NCI-H2227 (cell line): ENCODE measurements around the gene COL5A2.

Source experiments
- DNase-seq: peaks from one replicate; lab custom pipeline; 2025; ENCODE audit not compliant: unreplicated experiment; lab: John Stamatoyannopoulos, UW

COL5A2 gene

DNA sequence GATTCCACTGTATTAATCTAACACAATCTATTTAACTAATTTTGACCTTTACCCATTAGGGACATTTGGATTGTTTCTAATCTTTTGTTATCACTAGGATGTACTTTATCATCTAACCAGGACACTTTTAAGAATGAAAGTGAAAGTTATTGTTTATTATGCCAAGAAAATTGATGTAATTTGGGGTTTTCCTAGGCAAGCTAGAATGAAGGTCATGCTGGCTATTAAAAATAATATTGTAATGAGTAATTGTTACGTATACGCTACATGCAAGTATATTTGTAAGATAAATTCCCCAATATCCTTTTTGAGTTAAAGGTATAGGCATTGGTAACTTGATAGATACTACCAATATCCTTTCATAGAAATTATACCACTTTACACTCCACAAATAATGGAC lies 74.6 kb downstream of the COL5A2 start:
- no peak for DNase-seq

DNA sequence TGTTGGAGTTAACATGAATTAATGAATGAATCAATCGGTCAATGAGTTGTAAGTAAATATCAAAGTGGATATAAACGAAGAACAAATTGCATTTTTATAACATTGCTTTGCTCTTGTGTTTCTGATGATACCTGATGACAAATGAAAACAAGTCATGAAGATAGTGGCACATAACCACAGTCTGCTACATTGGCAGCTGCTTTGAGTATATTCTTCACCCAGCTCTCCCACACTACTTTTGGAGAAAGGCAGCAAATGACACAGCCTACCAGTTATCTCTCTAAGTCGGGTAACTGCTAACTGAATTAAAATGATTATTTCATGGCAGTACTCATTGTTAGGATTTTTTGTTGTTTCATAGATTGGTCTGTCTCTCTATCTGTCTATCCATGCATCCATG lies 76.8 kb downstream of the COL5A2 start:
- no peak for DNase-seq

DNA sequence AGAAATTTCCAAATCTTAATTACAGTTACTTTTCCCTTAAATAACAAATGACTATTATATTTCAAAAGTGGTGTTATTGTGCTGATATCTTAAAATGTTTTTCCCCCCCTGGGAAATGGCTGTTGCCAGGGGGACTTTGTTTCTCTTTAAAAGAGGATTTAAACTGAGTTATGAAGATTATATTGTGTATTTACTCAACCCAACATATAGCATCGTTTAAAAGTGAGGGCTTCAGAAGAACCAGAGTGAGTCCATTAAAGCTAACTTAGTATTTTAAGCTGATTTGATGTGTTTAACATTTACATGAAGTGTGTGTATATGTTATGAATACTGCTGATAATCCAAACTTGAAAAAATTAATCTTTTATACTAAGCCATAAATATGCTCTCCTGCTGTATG lies 81.6 kb downstream of the COL5A2 start:
- DNase-seq, result no peak

DNA sequence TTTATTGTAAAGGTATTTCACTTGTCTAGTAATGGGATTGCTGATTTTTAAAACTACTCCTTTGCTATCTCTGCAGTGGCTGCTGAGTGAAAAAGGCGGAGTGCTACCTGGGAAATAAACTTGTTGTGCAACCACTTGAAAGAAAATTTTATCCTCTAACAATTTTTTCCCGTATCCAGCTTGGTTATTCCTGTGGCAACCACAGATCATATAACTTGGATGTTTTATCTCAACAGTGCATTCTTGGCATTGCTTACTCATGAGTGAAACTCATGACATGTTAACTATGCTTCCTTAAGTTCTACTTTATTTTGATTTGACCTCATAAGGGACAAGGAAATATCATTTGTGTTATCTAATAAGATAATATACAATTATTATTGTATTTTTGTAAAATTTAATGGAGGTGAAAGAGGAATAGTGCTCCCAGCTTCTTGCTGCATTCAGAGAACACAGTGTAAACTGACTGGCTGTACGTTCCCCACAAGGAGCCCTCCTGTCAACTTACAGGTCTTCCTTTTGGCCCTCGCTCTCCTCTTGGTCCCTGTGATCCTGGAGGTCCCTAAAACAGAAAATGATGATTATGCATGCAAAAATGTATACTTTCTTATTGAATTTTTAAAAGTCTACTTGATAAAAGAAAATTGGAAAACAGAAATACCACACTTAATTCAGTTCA lies 82.7 kb downstream of the COL5A2 start:
- DNase-seq, result no peak

DNA sequence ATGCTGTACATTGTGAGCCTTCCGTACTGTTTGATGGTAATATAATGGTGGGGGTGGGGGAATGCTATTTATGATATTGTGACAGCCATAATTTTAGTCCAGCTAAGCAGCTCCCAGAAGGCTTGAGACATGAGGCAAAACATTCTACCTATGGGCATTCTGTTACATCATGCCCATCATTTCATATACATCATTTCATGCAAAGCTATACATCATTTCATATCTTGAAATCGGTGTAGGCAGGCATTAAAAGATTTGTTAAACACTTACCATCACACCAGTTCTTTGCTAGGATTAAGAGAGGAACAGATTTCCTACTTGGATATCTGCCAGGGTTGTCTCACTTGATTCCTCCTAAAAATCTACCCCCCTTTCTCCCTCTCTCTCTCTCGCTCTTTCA lies 84.5 kb downstream of the COL5A2 start:
- no peak for DNase-seq

DNA sequence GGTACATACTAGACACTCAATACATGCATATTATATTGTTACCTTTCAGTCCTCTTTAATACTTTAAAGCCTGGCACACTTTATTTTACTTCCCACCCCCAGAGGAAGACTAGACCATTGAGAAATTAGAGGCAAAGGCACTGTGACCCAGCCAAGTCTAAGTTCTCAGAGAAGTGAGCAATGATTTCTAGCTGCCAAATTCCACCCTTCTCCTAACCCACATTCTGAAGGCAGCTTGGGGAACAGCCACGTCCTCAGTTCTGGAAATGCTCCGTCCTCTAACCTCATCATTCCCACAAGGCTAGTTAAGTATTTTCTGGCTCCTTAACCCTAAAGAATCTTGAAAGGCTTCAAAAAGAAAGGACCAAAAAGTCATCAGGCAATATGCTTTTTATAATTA lies 86.6 kb downstream of the COL5A2 start:
- DNase-seq, result no peak

DNA sequence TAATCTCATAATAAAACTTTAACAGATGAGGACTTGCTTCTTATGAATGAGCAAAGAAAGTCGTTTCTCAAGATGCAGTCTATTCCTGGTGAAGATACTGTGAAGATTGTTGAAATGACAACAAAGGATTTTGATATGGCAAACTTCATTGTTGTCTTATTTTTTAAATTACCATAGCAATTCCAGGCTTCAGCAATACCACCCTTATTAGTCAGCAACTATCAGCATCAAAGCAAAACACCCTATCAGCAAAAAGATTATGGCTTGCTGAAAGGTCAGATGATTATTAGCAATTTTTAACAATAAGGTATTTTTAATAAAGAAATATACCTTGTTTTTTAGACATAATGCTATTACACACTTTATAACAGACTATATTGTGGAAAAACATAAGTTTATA lies 88.3 kb downstream of the COL5A2 start:
- no peak for DNase-seq

DNA sequence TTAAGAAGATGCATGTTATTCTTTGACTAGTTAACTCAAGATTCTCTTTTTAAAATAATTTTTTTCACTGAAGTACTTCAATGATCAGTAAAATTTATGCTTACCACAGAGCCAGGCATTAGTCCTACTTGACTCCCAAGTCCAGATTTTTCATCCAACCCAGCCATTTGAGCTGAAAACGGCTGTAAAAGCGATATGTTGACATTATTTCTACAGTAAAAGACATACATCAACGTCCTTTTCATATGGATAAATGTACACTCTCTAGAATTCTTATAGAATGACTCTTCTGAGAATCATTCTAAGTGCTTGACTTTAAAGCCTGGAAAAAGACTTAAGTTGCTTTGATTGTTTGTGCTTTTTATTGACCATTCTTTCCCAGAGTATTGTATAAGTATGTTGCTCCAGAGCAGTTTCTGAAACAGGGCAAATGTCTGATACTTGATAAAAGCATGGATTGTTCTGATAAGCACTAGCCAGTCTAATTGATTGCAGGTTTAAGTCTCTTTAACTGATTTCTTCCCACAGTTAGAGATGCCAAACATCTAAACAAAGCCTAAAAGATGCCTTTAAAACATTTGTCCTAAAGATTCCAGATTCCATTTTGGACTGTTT lies 90.9 kb downstream of the COL5A2 start:
- no peak for DNase-seq

DNA sequence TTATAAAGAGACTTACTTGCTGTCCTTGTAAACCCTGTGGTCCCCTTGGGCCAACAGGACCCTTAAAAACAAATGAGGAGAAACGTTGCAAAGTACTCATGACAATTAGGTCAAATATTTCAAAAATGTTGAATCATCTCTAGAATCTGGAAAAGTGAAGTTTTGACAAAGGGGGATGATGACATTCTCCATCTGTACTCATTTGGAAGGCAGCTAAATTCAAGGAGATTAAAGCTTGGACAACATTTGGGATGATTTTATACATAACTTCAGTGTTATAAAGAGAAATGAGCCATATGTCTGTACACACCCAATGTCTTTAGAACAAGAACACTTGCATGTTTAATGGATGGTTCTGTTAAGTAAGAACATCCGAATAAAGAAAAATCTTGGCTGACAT lies 92.9 kb downstream of the COL5A2 start:
- no peak for DNase-seq

DNA sequence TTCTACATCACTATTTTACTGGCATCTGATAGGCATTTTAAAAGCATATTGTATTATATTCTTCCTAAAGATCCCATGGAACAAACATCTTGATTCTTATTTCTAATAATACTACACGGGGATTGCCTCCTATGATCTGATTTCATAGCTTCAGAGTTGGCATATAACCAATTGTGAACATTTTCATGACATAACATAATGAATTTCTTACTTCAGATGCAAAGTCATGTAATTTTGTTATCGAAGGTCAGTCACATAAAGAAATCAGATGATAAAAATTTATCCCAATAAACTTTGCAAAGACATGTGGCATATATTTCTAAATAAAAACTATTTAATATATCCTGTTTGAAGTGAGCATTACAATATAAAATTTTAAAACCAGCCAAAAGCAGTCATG lies 93.3 kb downstream of the COL5A2 start:
- no peak for DNase-seq

DNA sequence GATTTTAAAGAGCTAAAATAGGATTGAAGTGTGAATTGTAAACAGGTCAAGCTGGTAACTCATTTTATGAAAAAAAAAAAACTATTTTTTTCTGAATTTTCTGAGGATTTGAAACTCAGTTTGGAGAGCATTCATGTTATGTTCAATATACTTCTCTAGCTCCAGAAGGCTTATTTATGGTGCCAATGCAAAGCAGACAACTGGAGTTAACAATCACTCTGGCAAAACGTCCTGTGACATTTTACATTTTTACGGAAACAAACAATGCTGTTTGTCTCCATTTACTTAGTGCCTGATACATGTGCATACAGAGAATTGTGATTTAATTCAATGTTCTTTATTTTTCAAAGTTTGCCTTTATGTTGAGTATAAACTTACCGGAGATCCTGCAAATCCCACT lies 96.0 kb downstream of the COL5A2 start:
- DNase-seq, result no peak

DNA sequence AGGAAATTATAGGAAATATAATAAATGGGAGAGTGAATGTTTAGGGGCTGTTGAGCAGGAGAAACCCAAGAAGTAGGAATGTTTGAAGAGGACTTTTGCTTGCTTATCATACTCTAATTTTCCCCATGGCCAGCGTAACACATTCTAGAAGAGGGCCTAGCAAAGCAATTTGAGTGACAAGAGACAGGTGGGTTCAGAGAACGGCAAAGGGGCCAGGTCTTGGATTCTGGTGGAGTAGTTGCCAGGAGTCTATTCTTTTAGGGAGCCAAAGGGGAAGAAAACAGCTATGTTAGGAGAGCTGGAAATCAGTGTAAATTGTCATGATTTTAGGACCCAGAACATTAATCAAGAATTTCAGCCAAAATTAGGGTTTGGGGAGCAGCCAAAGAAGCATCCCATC lies 96.5 kb downstream of the COL5A2 start:
- DNase-seq, result no peak

DNA sequence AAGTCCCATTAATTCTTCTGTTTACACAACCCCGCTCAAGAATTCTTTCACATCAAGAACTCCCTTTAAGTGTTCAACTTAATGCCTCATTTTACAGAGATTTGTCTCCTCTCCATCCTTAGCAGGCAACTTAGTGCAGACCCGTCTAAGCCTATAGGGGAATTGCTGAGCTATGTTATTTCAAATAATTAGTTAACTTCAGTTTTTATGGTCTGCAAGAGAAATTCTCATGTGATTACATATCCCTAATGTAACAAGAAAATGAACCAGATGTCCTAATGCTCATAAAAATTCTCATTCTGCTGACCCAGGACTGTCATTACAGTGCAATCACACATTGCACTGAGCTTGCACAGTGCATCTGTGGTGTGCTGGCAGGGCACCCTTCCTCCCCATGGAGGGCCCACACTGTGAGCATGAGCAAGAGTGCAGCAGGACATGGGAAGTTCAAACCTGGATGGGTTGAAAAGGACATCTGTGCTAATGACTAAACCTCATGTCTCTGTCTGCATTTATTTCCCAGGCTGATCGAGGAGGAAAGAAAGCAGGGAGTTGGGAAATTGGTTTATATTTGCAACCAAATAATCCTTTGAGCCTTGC lies 97.1 kb downstream of the COL5A2 start:
- no peak for DNase-seq

DNA sequence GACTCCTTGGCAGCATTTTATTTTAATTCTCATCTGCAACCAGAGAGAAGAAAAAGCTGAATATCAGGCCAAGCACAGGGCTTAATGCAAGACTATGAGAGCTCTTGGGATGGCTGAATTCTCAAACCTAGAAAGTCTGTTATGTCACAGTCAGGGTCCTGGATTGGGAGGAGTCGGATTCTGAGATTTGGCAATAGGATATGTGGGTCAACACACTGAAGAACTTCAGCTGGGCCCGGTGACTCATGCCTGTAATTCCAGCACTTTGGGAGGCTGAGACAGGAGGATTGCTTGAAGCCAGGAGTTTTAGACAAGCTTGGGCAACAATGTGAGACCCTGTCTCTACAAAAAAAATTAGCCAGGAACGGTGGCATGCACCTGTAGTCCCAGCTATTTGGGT lies 103.0 kb downstream of the COL5A2 start:
- no peak for DNase-seq

DNA sequence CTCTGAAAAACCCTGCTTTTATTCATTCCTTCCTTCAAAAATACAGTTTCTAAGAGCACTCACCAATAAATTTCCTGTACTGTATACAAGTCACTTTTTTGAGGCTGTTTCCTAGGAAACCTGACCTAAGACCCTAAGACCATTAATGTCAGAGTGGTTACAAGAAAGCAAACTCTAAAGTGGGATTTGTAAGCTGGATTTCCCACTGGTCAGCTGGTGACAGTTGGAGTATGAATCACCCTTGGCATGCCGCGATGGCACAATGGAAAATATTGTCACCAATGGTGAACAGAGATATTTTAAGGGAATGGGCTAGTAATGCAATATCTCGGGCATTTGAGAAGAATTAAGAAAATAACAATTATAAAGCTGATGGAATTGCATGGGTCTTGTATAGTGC lies 103.4 kb downstream of the COL5A2 start:
- no peak for DNase-seq

DNA sequence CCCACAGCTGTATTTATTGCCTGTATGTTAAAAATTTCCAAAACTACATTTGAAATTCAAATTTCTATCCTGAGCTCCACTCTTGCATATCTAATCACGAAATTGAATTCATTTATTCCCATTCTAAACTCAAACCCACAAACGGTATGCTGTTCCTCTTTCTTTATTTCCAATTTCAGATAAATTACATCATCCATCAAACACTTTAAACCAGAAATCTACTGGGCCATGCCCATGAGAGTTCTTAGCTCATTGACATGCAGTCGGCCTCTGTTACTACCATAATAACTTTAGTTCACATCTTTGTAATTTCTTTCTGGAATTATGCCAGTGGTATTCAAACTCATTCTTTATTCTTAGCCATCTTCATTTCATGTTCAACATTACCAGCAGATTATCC lies 105.1 kb downstream of the COL5A2 start:
- no peak for DNase-seq

DNA sequence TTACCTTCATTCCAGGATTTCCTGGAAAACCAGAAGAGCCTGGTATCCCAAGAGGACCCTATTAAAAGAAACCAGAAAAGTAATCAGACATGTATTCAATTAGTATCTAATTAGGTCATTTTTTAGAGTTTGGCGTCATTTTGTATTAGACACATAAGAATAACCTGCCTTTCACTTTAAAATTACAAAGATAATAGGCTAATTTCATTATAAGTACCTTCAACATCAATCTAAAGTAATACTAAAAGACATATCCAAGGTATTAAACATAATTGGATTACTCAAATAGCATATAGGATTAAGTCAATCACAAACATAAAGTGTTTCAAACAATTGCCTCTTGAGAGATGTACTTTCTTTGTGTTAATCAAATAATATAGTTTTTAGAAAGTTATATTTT lies 107.5 kb downstream of the COL5A2 start:
- no peak for DNase-seq

DNA sequence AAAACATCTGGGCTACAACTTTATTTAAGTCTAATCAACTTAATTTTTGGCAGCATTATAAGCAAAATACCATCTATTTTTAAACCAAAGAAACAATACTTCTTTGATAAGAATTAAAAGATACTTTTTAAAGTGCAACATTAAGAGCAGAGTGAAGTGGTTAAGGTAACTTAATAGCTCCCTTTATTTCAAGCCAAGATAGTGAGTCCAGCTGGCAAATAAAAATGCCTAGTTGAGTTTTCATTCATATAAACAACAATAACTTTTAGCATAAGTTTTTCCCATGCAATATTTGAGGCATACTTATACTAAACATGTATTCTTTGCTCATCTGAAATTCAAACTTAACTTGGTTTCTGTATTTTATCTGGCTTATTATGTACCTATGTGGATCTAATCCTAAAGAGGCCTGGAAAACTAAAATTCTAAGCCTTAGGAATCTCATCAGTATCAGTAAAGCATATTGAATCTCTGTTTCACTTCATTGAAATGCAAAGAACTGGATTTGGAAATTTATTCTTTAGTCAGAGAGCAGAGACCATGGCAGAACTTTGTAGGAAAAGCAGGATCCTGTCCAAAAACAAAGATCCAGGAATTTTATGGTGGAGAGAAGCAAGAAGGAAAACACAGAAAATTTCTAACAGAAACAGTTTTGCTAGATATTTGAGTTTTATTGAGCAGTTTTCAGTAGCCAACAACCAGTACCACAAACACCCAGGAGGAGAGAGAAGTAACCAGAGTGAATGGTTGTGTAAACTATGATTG lies 109.5 kb downstream of the COL5A2 start:
- DNase-seq, result no peak

DNA sequence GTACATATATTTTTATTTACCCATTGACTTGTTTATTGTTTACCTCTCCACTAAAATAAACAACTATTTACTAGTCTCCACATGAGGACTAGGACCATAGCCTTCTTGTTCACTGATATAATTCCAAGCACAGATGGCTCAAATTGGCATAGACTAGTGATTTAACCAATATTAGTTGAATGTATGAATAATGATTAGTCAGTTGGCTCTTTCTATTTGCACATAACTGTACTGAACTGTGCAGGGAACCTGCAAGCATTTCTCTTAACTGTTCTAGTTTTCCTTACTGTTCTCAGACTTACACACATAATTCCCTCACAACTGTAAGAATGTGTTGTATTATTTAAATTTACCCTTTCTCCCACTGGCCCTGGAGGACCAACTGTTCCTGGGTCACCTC lies 113.5 kb downstream of the COL5A2 start:
- DNase-seq, result no peak

DNA sequence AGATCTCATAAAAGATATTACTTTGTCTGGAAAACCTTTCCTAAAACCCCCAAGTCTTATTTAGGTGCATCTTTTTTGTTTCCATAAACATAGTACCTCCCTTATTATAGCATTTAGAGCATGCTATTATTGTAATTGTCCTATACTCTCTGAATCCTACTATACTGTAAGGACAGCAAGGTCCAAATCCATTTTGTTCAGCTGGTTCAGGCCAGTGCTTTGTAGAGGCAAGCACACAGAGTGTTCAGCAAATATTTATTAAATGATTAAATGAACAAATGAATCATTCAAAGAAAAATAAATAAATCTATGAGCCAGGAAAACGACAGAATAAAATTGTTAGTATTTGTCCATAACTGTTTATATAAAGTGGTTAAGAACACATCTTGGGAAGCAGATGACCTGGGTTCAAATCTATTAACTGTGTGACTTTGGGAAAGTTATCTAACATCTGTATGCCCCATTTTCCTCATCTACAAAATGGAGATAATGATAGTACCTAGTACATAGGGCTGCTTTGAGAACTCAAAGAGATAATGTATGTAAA lies 119.4 kb downstream of the COL5A2 start:
- no peak for DNase-seq

DNA sequence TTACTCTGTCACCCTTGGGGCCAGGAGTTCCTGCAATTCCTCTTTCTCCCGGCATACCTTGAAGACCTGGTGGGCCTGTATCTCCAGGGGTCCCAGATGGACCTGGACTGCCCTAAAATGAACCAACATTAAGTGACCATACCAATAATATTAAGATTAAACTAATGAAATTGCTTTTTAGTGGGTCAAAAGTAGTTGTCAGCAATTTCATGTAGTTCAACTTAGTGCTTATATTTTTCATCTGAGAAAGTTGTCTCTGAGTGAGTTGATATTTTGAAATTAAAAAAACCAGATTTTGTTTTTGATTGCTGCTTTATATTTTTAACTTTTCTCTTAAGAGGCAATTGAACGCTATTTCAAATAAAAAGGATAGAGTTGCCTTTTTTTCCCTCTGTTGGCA lies 122.2 kb downstream of the COL5A2 start:
- no peak for DNase-seq
